Sigmoid colon (tissue), 7 donors: ENCODE measurements around the gene CPN1. TPM values are rescaled to one million over a fixed set of nuclear protein-coding genes. Genes with fewer than 3 reads are reported as not detected.

Experiments used
- DNase-seq: peaks from one replicate; pipeline ENCODE4 v3.0.0-alpha.2; 2019
- H3K27ac ChIP-seq, 4 donors: fragments of 200-600 bp; sonication (generic); one replicate each; pipeline ENCODE4 v1.5.1; 2016 to 2019; ENCODE audit warnings: mild to moderate bottlenecking in 1 of 4
- H3K27me3 ChIP-seq, 3 donors: fragments of 200-600 bp; sonication (generic); one replicate each; pipeline ENCODE4 v1.5.1; 2019; ENCODE audit warnings: mild to moderate bottlenecking in 1 of 3
- H3K36me3 ChIP-seq, 4 donors: fragments of 200-600 bp; sonication (generic); one replicate each; pipeline ENCODE4 v1.5.1; 2016 to 2019
- H3K4me1 ChIP-seq, 4 donors: fragments of 200-600 bp; sonication (generic); one replicate each; pipeline ENCODE4 v1.5.1; 2017 to 2019
- H3K4me3 ChIP-seq, 4 donors: fragments of 200-600 bp; sonication (generic); one replicate each; pipeline ENCODE4 v1.5.1; 2017 to 2019; ENCODE audit warnings: mild to moderate bottlenecking in 2 of 4, moderate library complexity in 1 of 4
- H3K9me3 ChIP-seq, 4 donors: fragments of 200-600 bp in 3 of 4; sonication (generic) in 3 of 4; one replicate each; pipeline versions ENCODE4 v1.5.1 to v1.6.1; 2013 to 2019
- CTCF ChIP-seq, 4 experiments: fragments of 450-650 bp in 3 of 4; fragments of 200-600 bp in 1 of 4; IDR thresholded peaks; one replicate each; pipeline ENCODE4 v1.5.1; 2016 to 2019; ENCODE audit warnings: antibody characterized with exemption in 4 of 4, mild to moderate bottlenecking in 3 of 4, moderate library complexity in 2 of 4
- EP300 ChIP-seq, 4 donors: sonication (generic); formaldehyde crosslinking; IDR thresholded peaks; one replicate each; pipeline ENCODE4 v1.6.1; 2017; ENCODE audit warnings: antibody characterized with exemption in 4 of 4
- POLR2A ChIP-seq, 2 donors: fragments of 450-650 bp; IDR thresholded peaks; one replicate each; pipeline ENCODE4 v1.6.1; 2016; ENCODE audit warnings: antibody characterized with exemption in 2 of 2, mild to moderate bottlenecking in 2 of 2, moderate library complexity in 2 of 2
- POLR2AphosphoS5 ChIP-seq, 4 donors: sonication (generic); formaldehyde crosslinking; IDR thresholded peaks; one replicate each; pipeline ENCODE4 v1.6.1; 2017; ENCODE audit warnings: antibody characterized with exemption in 4 of 4
- WGBS, 2 donors: extraction: QIAGEN DNeasy Blood & Tissue Kit; methylation state at CpG; one replicate each; pipeline ENCODE4 v1.1.7; 2013; 5-methylcytosine and 5-hydroxymethylcytosine counted together
- intact Hi-C: fragments of 100-400 bp; cut with DNase I; formaldehyde crosslinking; loops from one replicate; pipeline ENCODE4 v1.15.1; 2023
- polyA plus RNA-seq, 3 donors: library from polyadenylated mRNA; stranded (reverse); fragments of 200-250 nt; gene quantifications; one replicate each; pipeline ENCODE4 v1.2.3, GENCODE V29; 2013
- total RNA-seq, 4 donors: library from RNA; depleted of rRNA; stranded (reverse); fragments of >200 nt; gene quantifications; one replicate each; pipeline ENCODE4 v1.1.0, GENCODE V29; 2016
- donor health status: healthy with polysubstance abuse.
- donor health status: Bipolar disorder and iron deficiency.
- donor health status: healthy.

Gene CPN1
- total and polyA plus RNA-seq, 7 donors = 0.60 TPM; not detected in 6

- TF ChIP-seq POLR2A (IDR thresholded peaks at IDR 0.05) = no peak
- no peak for TF ChIP-seq CTCF (IDR thresholded peaks at IDR 0.05)
- no peak for TF ChIP-seq EP300 (IDR thresholded peaks at IDR 0.05)
- TF ChIP-seq POLR2AphosphoS5 (IDR thresholded peaks at IDR 0.05) = no peak
- no peak for DNase-seq
- intact Hi-C loops = no loop called here
- no peak overlapping the region for H3K4me3 ChIP-seq
- H3K36me3 ChIP-seq = no peaks in the 10 kb centered on the region
- H3K27me3 ChIP-seq = peaks cover 0 to 8% (median 0%) of the 10 kb centered on the region in 3 donors
- 66 to 79% methylated on average over 1 of the region's 1 CpG for WGBS, 2 donors
- no peak overlapping the region for H3K27ac ChIP-seq
- peaks cover 0 to 3% (median 0%) of the 10 kb centered on the region in 4 donors for H3K9me3 ChIP-seq
- H3K4me1 ChIP-seq = no peaks in the 10 kb centered on the region
These were observed 23.7 kb downstream of the CPN1 start for GRCh38 chr10:100057948-100058347.

- H3K36me3 ChIP-seq = no peaks in the 10 kb centered on the region
- no peak for TF ChIP-seq POLR2A (IDR thresholded peaks at IDR 0.05)
- no peak for TF ChIP-seq EP300 (IDR thresholded peaks at IDR 0.05)
- no peak for TF ChIP-seq CTCF (IDR thresholded peaks at IDR 0.05)
- no peak for TF ChIP-seq POLR2AphosphoS5 (IDR thresholded peaks at IDR 0.05)
- H3K4me3 ChIP-seq = no peak overlapping the region
- peaks cover 0 to 3% (median 0%) of the 10 kb centered on the region in 4 donors for H3K9me3 ChIP-seq
- 63 to 66% methylated on average over 6 of the region's 6 CpGs for WGBS, 2 donors
- H3K4me1 ChIP-seq = no peaks in the 10 kb centered on the region
- intact Hi-C loops = no loop called here
- H3K27me3 ChIP-seq = peaks cover 0 to 8% (median 0%) of the 10 kb centered on the region in 3 donors
- no peak overlapping the region for H3K27ac ChIP-seq
- DNase-seq = no peak
These were observed 27.8 kb downstream of the CPN1 start for GRCh38 chr10:100053686-100054460.

- Histone ChIP-seq H3K27ac (no peak overlapping the region), H3K4me1 (peaks cover 0 to 9% (median 2%) of the 10 kb centered on the region in 4 donors), H3K36me3 (no peaks in the 10 kb centered on the region), H3K9me3 (no peaks in the 10 kb centered on the region), H3K4me3 (no peak overlapping the region), H3K27me3 (no peaks in the 10 kb centered on the region)
- intact Hi-C loops = loop anchor here (1.0 to 5.0 kb wide), 3 partner anchors 74 to 200 kb away; no protein-coding TSS in a partner anchor
- WGBS, 2 donors = 14 to 24% methylated on average over 7 of the region's 7 CpGs
- TF ChIP-seq CTCF (IDR thresholded peaks at IDR 0.05) (peak; percentile 71 to 93 (median 90)), POLR2A (IDR thresholded peaks at IDR 0.05) (no peak), EP300 (IDR thresholded peaks at IDR 0.05) (no peak), POLR2AphosphoS5 (IDR thresholded peaks at IDR 0.05) (no peak)
- DNase-seq = peak; percentile 92
These were observed 35.6 kb downstream of the CPN1 start for GRCh38 chr10:100046021-100046486.

- WGBS, 2 donors = 63 to 80% methylated on average over 2 of the region's 2 CpGs
- no peaks in the 10 kb centered on the region for H3K27me3 ChIP-seq
- H3K4me3 ChIP-seq = no peak overlapping the region
- intact Hi-C loops = loop anchor here (2.0 to 5.0 kb wide), 3 partner anchors 35 to 138 kb away; no protein-coding TSS in a partner anchor
- H3K9me3 ChIP-seq = no peaks in the 10 kb centered on the region
- TF ChIP-seq CTCF (IDR thresholded peaks at IDR 0.05) = no peak
- TF ChIP-seq EP300 (IDR thresholded peaks at IDR 0.05) = no peak
- no peak for TF ChIP-seq POLR2AphosphoS5 (IDR thresholded peaks at IDR 0.05)
- TF ChIP-seq POLR2A (IDR thresholded peaks at IDR 0.05) = no peak
- H3K36me3 ChIP-seq = no peaks in the 10 kb centered on the region
- no peak for DNase-seq
- H3K4me1 ChIP-seq = peaks cover 0 to 9% (median 2%) of the 10 kb centered on the region in 4 donors
- H3K27ac ChIP-seq = no peak overlapping the region
These were observed 36.1 kb downstream of the CPN1 start for GRCh38 chr10:100045592-100045991.
